GM18511 (cell line): Measurements from ENCODE around the gene ATG4C.
A peak's percentile ranks its signal among the peaks of the same experiment; 100 is the strongest.
"Not testable (repeated sequence)": the region's sequence is repeated elsewhere in the genome, so short reads cannot be mapped to it uniquely, and the experiment has no call there.

Experiments used
- ATAC-seq: cut with Tn5 transposase; IDR thresholded peaks from one replicate; pipeline ENCODE4 v1.9.1; 2021; ENCODE audit warnings: mild to moderate bottlenecking, moderate library complexity; ENCODE audit not compliant: unreplicated experiment

Gene ATG4C

GRCh38 chr1:62783736-62784508 is at the start of gene ATG4C:
Gene ATG4C (plus strand): TSS chr1:62784132. CDS start chr1:62803787, 19,655 bp downstream.
- peak; percentile 94 for ATAC-seq

GRCh38 chr1:62735491-62736171 is 48.3 kb upstream of the ATG4C start:
- ATAC-seq: no peak

GRCh38 chr1:62740701-62741100 is 43.2 kb upstream of the ATG4C start:
- not testable (repeated sequence) for ATAC-seq

- ATAC-seq: no peak
Observed at GRCh38 chr1:62744611-62745577, 39.0 kb upstream of the ATG4C start.

GRCh38 chr1:62746086-62746808 is 37.7 kb upstream of the ATG4C start:
- ATAC-seq: peak; percentile 49

GRCh38 chr1:62746809-62747138 is 37.2 kb upstream of the ATG4C start:
- no peak for ATAC-seq

- no peak for ATAC-seq
Observed at GRCh38 chr1:62753031-62753965, 30.6 kb upstream of the ATG4C start.

GRCh38 chr1:62754938-62755337 is 29.0 kb upstream of the ATG4C start:
- ATAC-seq: not testable (repeated sequence)

- ATAC-seq: not testable (repeated sequence)
Observed at GRCh38 chr1:62756255-62756884, 27.6 kb upstream of the ATG4C start.

- not testable (repeated sequence) for ATAC-seq
Observed at GRCh38 chr1:62759232-62759875, 24.6 kb upstream of the ATG4C start.

GRCh38 chr1:62760021-62760782 is 23.7 kb upstream of the ATG4C start:
- ATAC-seq: not testable (repeated sequence)

- not testable (repeated sequence) for ATAC-seq
Observed at GRCh38 chr1:62761223-62761870, 22.6 kb upstream of the ATG4C start.

- ATAC-seq: not testable (repeated sequence)
Observed at GRCh38 chr1:62762027-62762426, 21.9 kb upstream of the ATG4C start.

- ATAC-seq: no peak
Observed at GRCh38 chr1:62765981-62766380, 18.0 kb upstream of the ATG4C start.

GRCh38 chr1:62768551-62768950 is 15.4 kb upstream of the ATG4C start:
- ATAC-seq: not testable (repeated sequence)

GRCh38 chr1:62772607-62773295 is 11.2 kb upstream of the ATG4C start:
- no peak for ATAC-seq

- ATAC-seq: no peak
Observed at GRCh38 chr1:62774006-62774405, 9.9 kb upstream of the ATG4C start.
